Posterior cingulate gyrus (tissue), 11 donors: ENCODE data around the gene DUSP8.
A peak's percentile ranks its signal among the peaks of the same experiment; 100 is the strongest.

Experiments
- DNase-seq, 10 donors: peaks; one replicate each; pipeline versions ENCODE4 v3.0.0 to v3.0.0-alpha.2; 2020 to 2021; ENCODE audit warnings: mixed read lengths in 3 of 10
- intact Hi-C: fragments of 100-400 bp; cut with DNase I; formaldehyde crosslinking; loops from one replicate; pipeline ENCODE4 v1.15.1; 2023

Gene DUSP8

GRCh38 chr11:1519028-1520010 lies 52.8 kb downstream of the DUSP8 start:
- intact Hi-C loops, result loop anchor here (5.0 to 10.0 kb wide), 3 partner anchors 62 to 317 kb away; no protein-coding TSS in a partner anchor
- peak in 3 of 10 donors; percentile 31 to 65 (median 52) for DNase-seq

GRCh38 chr11:1518301-1518700 lies 53.8 kb downstream of the DUSP8 start:
- DNase-seq, result peak in 3 of 10 donors; percentile 39 to 61 (median 44)
- intact Hi-C loops, result loop anchor here (5.0 to 10.0 kb wide), 3 partner anchors 61 to 316 kb away; no protein-coding TSS in a partner anchor

GRCh38 chr11:1517117-1518005 lies 54.7 kb downstream of the DUSP8 start:
- DNase-seq, result peak in 3 of 10 donors; percentile 70 to 78 (median 75)
- intact Hi-C loops, result loop anchor here (5.0 to 10.0 kb wide), 3 partner anchors 60 to 315 kb away; no protein-coding TSS in a partner anchor

- intact Hi-C loops, result loop anchor here (5.0 to 10.0 kb wide), 3 partner anchors 59 to 314 kb away; no protein-coding TSS in a partner anchor
- DNase-seq, result peak in 3 of 10 donors; percentile 45 to 67 (median 64)
These were observed 55.6 kb downstream of the DUSP8 start for GRCh38 chr11:1516273-1517067.

GRCh38 chr11:1515082-1516060 lies 56.7 kb downstream of the DUSP8 start:
- peak; percentile 80 to 98 (median 92) for DNase-seq
- intact Hi-C loops, result loop anchor here (2.0 to 10.0 kb wide), 4 partner anchors 58 to 313 kb away; partner anchors contain the start of gene TOLLIP

- DNase-seq, result peak in 9 of 10 donors; percentile 38 to 96 (median 78)
- intact Hi-C loops, result loop anchor here (2.0 to 10.0 kb wide), 4 partner anchors 57 to 312 kb away; partner anchors contain the start of gene TOLLIP
These were observed 57.6 kb downstream of the DUSP8 start for GRCh38 chr11:1514336-1515061.

- DNase-seq, result peak in 3 of 10 donors; percentile 45 to 61 (median 59)
- intact Hi-C loops, result loop anchor here (2.0 to 10.0 kb wide), 2 partner anchors 109 to 205 kb away; partner anchors contain the start of gene TOLLIP
These were observed 58.5 kb downstream of the DUSP8 start for GRCh38 chr11:1513326-1514296.

- intact Hi-C loops, result loop anchor here (10.0 kb wide), 1 partner anchor 108 kb away; no protein-coding TSS in a partner anchor
- peak in 3 of 10 donors; percentile 4 to 24 (median 16) for DNase-seq
These were observed 59.4 kb downstream of the DUSP8 start for GRCh38 chr11:1512531-1513258.

GRCh38 chr11:1511937-1512496 lies 60.1 kb downstream of the DUSP8 start:
- DNase-seq, result peak in 3 of 10 donors; percentile 26 to 73 (median 58)
- intact Hi-C loops, result loop anchor here (10.0 kb wide), 1 partner anchor 107 kb away; no protein-coding TSS in a partner anchor

- intact Hi-C loops, result loop anchor here (10.0 kb wide), 1 partner anchor 106 kb away; no protein-coding TSS in a partner anchor
- peak in 4 of 10 donors; percentile 36 to 85 (median 81) for DNase-seq
These were observed 61.1 kb downstream of the DUSP8 start for GRCh38 chr11:1510928-1511327.

GRCh38 chr11:1510351-1510750 lies 61.7 kb downstream of the DUSP8 start:
- intact Hi-C loops, result loop anchor here (10.0 kb wide), 1 partner anchor 106 kb away; no protein-coding TSS in a partner anchor
- peak in 3 of 10 donors; percentile 29 to 78 (median 71) for DNase-seq

- intact Hi-C loops, result loop anchor here (10.0 kb wide), 1 partner anchor 105 kb away; no protein-coding TSS in a partner anchor
- DNase-seq, result peak in 3 of 10 donors; percentile 42 to 60 (median 49)
These were observed 62.3 kb downstream of the DUSP8 start for GRCh38 chr11:1509626-1510255.

GRCh38 chr11:1508986-1509385 lies 63.1 kb downstream of the DUSP8 start:
- DNase-seq, result peak in 5 of 10 donors; percentile 5 to 73 (median 50)
- intact Hi-C loops, result no loop called here

- intact Hi-C loops, result no loop called here
- peak in 4 of 10 donors; percentile 16 to 70 (median 56) for DNase-seq
These were observed 63.6 kb downstream of the DUSP8 start for GRCh38 chr11:1508491-1508891.
